Stomach (tissue), 9 donors: ENCODE measurements around the gene ACTN1. TPM values are rescaled to one million over a fixed set of nuclear protein-coding genes. Genes with fewer than 3 reads are reported as not detected.

ENCODE experiments used
- DNase-seq, 2 donors: peaks; one replicate each; pipeline versions ENCODE4 v3.0.0 to v3.0.0-alpha.2; 2013 to 2019
- H3K27ac ChIP-seq, 5 donors: fragments of 200-600 bp in 4 of 5; sonication (generic) in 4 of 5; one replicate each; pipeline ENCODE4 v1.5.1; 2013 to 2019; ENCODE audit warnings: mild to moderate bottlenecking in 1 of 5, moderate library complexity in 1 of 5
- H3K27me3 ChIP-seq, 3 donors: fragments of 200-600 bp; sonication (generic); one replicate each; pipeline ENCODE4 v1.5.1; 2017 to 2019; ENCODE audit warnings: mixed run types in 1 of 3
- H3K36me3 ChIP-seq, 4 donors: fragments of 200-600 bp; sonication (generic); 1 replicate in 3 of 4; 2 replicates in 1 of 4; pipeline ENCODE4 v1.5.1; 2016 to 2019
- H3K4me1 ChIP-seq, 4 donors: fragments of 200-600 bp; sonication (generic); one replicate each; pipeline ENCODE4 v1.5.1; 2016 to 2019
- H3K4me3 ChIP-seq, 4 donors: fragments of 200-600 bp; sonication (generic) in 3 of 4; one replicate each; pipeline ENCODE4 v1.5.1; 2016 to 2019; ENCODE audit warnings: mild to moderate bottlenecking in 1 of 4
- H3K9me3 ChIP-seq, 4 donors: fragments of 200-600 bp; sonication (generic); one replicate each; pipeline ENCODE4 v1.5.1; 2016 to 2019
- CTCF ChIP-seq, 7 experiments: fragments of 450-650 bp in 4 of 7; fragments of 200-600 bp in 3 of 7; sonication (generic) in 3 of 7; IDR thresholded peaks; one replicate each; pipeline ENCODE4 v1.5.1; 2016 to 2019; ENCODE audit warnings: antibody characterized with exemption in 7 of 7, control low read depth in 2 of 7, mild to moderate bottlenecking in 1 of 7
- EP300 ChIP-seq: sonication (generic); formaldehyde crosslinking; IDR thresholded peaks from one replicate; pipeline ENCODE4 v1.6.1; 2017; ENCODE audit warnings: antibody characterized with exemption
- POLR2A ChIP-seq, 4 donors: fragments of 450-650 bp; IDR thresholded peaks; one replicate each; pipeline ENCODE4 v1.6.1; 2016; ENCODE audit warnings: antibody characterized with exemption in 4 of 4, control low read depth in 2 of 4, mild to moderate bottlenecking in 1 of 4, moderate library complexity in 1 of 4
- POLR2AphosphoS5 ChIP-seq, 3 donors: sonication (generic); formaldehyde crosslinking; IDR thresholded peaks; one replicate each; pipeline ENCODE4 v1.6.1; 2016; ENCODE audit warnings: antibody characterized with exemption in 3 of 3
- WGBS, 5 donors: extraction: QIAGEN DNeasy Blood & Tissue Kit in 3 of 5; methylation state at CpG; one replicate each; pipeline versions ENCODE4 v1.1.5 to v1.1.7; 2013 to 2018; 5-methylcytosine and 5-hydroxymethylcytosine counted together
- intact Hi-C: fragments of 100-400 bp; cut with DNase I; formaldehyde crosslinking; loops from one replicate; pipeline ENCODE4 v1.15.1; 2023; ENCODE audit warnings: low total_unique reads
- polyA plus RNA-seq, 3 donors: library from polyadenylated mRNA; stranded (reverse); fragments of 200-250 nt; gene quantifications; one replicate each; pipeline ENCODE4 v1.2.3, GENCODE V29; 2013
- total RNA-seq, 5 donors: library from RNA; depleted of rRNA; stranded (reverse); fragments of >200 nt; gene quantifications; one replicate each; pipeline versions ENCODE4 v1.1.0 to v1.2.3, GENCODE V29; 2014 to 2016
- donor health status: healthy with polysubstance abuse.
- donor health status: Bipolar disorder and iron deficiency.
- donor health status: healthy.

ACTN1 gene
- total and polyA plus RNA-seq, 8 donors, result 25.7 to 504 (median 196) TPM

GRCh38 chr14:68936476-68936875 is 42.6 kb downstream of the ACTN1 start:
- intact Hi-C loops, result no loop called here
- H3K27ac ChIP-seq, result peak overlapping the region; percentile 32 to 91 (median 85)
- TF ChIP-seq POLR2AphosphoS5 (IDR thresholded peaks at IDR 0.05) (no peak), CTCF (IDR thresholded peaks at IDR 0.05) (no peak), EP300 (no peak), POLR2A (IDR thresholded peaks at IDR 0.05) (no peak)
- no peaks in the 10 kb centered on the region for H3K27me3 ChIP-seq
- DNase-seq, result no peak
- H3K4me3 ChIP-seq, result no peak overlapping the region
- WGBS, 5 donors, result 40 to 53% (median 46%) methylated on average over 8 of the region's 8 CpGs
- no peaks in the 10 kb centered on the region for H3K36me3 ChIP-seq
- peaks cover 78 to 99% (median 89%) of the 10 kb centered on the region in 4 donors for H3K4me1 ChIP-seq
- H3K9me3 ChIP-seq, result no peaks in the 10 kb centered on the region

- no peaks in the 10 kb centered on the region for H3K36me3 ChIP-seq
- no peaks in the 10 kb centered on the region for H3K9me3 ChIP-seq
- intact Hi-C loops, result no loop called here
- peaks cover 79 to 99% (median 88%) of the 10 kb centered on the region in 4 donors for H3K4me1 ChIP-seq
- no peak for TF ChIP-seq POLR2A (IDR thresholded peaks at IDR 0.05)
- TF ChIP-seq CTCF (IDR thresholded peaks at IDR 0.05), result no peak
- TF ChIP-seq EP300, result peak; percentile 66
- TF ChIP-seq POLR2AphosphoS5 (IDR thresholded peaks at IDR 0.05), result peak; percentile 58 to 80 (median 61)
- H3K27me3 ChIP-seq, result no peaks in the 10 kb centered on the region
- peak; percentile 75 to 80 for DNase-seq
- peak overlapping the region; percentile 63 to 91 (median 85) for H3K27ac ChIP-seq
- WGBS, 5 donors, result 23 to 40% (median 33%) methylated on average over 6 of the region's 6 CpGs
- peak overlapping the region in 1 of 4 donors; percentile 4 for H3K4me3 ChIP-seq
Observed at GRCh38 chr14:68935761-68936214, 43.3 kb downstream of the ACTN1 start.

- Histone ChIP-seq H3K27ac (peak overlapping the region in 4 of 5 donors; percentile 56 to 91 (median 85)), H3K4me1 (peaks cover 70 to 99% (median 83%) of the 10 kb centered on the region in 4 donors)
Observed at GRCh38 chr14:68934066-68934465, 45.0 kb downstream of the ACTN1 start.

GRCh38 chr14:68932686-68933085 is 46.4 kb downstream of the ACTN1 start:
- Histone ChIP-seq H3K27me3 (no peaks in the 10 kb centered on the region), H3K4me1 (peaks cover 70 to 99% (median 83%) of the 10 kb centered on the region in 4 donors), H3K27ac (peak overlapping the region in 4 of 5 donors; percentile 56 to 91 (median 85)), H3K9me3 (no peaks in the 10 kb centered on the region), H3K36me3 (no peaks in the 10 kb centered on the region), H3K4me3 (no peak overlapping the region)
- no peak for DNase-seq
- TF ChIP-seq CTCF (IDR thresholded peaks at IDR 0.05) (no peak), EP300 (no peak), POLR2A (IDR thresholded peaks at IDR 0.05) (no peak), POLR2AphosphoS5 (IDR thresholded peaks at IDR 0.05) (no peak)
- intact Hi-C loops, result no loop called here
- 82 to 95% (median 88%) methylated on average over 5 of the region's 5 CpGs for WGBS, 5 donors

More at GRCh38 chr14:68934066-68934465, 45.0 kb downstream of the ACTN1 start:
- 86 to 93% (median 89%) methylated on average over 9 of the region's 9 CpGs for WGBS, 5 donors
- H3K27me3 ChIP-seq, result no peaks in the 10 kb centered on the region
- no peaks in the 10 kb centered on the region for H3K36me3 ChIP-seq
- no peak overlapping the region for H3K4me3 ChIP-seq
- TF ChIP-seq CTCF (IDR thresholded peaks at IDR 0.05), result no peak
- no peak for TF ChIP-seq POLR2AphosphoS5 (IDR thresholded peaks at IDR 0.05)
- TF ChIP-seq POLR2A (IDR thresholded peaks at IDR 0.05), result no peak
- no peak for TF ChIP-seq EP300
- no peaks in the 10 kb centered on the region for H3K9me3 ChIP-seq
- intact Hi-C loops, result no loop called here
- DNase-seq, result no peak
